IPS-NIHi7 (cell line): ENCODE results near the gene ADGRL2.

ENCODE experiments used
- DNase-seq: peaks from one replicate; pipeline ENCODE4 v3.0.0; 2012; ENCODE audit warnings: mixed read lengths; ENCODE audit errors: extremely low spot score

ADGRL2 gene

DNA sequence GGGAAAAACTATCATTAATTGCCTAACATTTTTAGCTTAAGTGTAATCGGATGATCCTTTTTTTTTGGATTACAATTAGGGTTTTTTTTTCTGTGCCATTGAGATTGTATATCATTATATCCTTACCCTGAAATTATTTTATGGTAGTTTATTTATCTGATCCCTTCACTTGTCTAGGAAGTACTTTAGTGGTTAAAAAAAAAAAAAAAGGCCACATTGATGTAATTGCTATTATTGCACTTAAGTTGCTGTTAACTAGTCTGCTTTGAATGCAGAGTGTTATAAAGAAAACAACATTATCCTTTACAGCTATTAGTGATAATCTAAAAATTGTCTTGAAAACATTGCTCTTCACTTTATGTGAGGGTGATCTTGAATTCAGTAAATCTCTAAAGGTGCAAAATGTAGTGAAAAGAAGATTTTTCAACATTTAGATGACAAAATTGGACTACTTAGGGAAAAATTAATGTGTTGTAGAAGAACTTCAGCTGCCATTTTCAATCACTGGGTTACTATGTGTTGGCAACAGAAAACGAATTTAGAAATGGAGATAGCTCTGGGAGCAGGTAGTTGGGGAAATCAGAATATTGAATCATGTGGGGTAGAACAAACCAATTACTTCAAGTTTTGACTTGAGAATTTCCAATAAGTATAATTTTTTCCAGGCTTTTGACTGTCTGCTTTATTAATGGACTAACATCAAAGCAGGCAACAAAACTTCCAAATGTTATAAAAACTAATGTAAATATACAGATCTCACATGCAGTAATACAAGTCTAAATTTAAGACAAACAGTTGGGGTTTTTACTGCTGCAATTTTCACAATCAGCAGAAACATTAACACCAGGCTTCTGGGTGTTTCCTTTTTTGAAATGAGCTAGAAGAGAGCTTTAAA is 5.0 kb downstream of the ADGRL2 start:
- no peak for DNase-seq

DNA sequence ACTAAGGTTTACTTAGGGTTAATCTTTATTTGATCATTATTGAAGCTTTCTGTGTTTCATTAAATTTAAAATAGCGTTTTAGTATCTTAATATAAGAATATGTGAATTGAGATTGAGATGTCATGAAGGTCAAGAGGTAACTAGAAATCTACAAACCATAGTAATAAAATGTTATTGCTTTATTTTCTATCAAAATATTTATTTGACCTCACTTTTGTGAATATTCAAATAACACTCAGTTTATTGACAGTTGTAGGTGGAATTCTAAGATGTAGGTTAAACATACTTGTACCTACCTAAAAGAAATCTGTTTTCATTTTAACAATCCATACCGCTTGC is 5.7 kb downstream of the ADGRL2 start:
- no peak for DNase-seq

DNA sequence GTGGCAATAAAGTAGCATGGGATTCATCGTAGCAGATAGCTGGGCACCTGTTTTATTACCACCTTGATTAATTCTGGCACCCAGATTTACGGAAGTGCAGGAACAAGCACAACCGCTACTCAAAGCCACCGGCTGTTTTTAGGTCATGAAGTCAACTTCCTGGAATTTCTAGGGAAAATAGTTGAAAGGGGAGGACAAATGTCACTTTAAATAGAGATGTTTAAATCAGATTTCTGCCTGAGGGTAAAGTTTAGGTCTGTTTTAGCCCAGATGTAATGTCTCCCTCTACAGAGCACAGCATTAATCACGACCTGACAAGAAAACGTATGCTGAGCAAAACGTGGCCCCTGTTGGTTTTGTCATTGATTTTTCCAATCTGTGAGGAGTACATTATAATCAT is 8.0 kb downstream of the ADGRL2 start:
- peak; percentile 9 for DNase-seq

DNA sequence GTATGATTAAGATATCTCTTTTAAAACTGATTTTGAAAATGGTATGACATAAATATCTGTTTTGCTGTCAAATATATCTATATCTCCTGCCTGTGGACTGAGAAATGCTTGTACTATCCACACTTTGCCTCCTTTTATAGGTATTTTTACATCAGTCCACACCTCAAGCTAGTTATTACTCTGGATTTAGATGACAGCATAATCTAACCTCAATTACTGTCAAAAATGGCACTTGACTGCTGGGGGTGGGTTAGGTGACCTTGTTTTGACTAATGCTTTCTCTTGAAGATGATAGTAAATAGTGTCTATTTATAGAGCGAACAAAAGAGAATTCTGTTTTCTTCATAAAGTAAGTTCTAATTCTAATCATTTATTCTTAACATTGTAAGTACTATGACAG is 9.1 kb downstream of the ADGRL2 start:
- DNase-seq = no peak

DNA sequence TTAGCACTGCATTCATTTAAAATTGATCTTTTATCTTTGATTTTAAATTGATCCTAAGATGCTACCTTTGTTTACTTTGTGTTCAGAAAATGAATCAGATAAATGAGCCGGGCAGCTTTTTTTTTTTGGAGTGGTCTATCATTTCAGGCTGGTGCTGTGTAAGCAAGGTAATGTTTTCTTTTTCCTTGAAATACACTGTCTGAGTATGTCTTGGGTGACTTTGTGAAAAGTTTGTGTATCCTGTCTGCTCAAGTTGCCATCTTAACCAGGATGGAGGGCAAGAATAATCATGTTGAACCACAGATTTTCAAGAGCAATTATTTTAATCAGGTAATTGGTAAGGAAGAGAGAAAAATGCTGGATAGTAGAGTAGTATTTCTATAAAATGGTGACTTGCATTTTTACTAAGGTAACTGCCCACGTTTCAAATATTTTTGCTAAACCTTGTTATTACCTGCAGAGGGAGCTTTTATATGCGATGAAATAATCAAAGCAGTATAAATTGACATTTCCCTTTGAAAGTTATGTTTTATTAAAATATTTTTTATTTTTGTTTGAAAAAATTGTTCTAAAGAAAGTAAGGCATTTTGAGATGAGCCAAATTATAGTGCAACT is 11.1 kb downstream of the ADGRL2 start:
- no peak for DNase-seq

DNA sequence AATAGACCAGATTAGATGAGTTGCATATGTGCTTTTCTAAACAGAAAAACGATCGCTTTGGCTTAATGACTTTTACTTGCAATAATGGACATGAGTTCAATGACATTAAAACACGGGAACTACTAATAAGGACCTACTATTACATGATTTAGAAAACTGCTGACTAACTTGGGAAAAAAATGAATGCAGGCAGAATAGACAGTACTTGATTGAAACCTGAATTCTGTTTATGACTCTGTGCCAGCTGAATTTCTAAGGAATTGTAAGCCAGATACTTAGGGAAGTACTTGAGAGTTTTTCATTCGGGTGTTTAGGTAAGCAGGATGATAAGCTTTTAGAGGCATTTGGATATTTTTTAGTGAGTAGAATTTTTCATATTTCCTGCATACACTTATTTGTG is 12.0 kb downstream of the ADGRL2 start:
- no peak for DNase-seq

DNA sequence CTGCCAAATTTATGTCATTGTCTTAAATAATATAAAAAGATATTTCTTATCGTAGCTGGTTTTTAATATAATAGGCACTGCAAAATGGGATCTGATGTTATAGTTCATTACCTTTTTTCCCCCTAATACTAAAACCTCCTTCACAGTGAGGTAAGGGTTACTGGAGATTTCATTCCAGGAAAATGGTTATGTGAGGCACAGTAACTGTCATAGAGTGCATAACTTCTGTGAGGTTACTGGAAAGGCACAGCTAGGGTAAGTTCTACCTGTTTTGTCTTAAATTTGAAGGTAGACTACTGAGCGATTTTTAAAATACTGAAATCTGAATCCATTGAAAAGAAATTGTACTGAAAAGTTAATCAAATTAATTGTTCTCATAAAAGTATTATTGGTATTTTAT is 13.0 kb downstream of the ADGRL2 start:
- no peak for DNase-seq

DNA sequence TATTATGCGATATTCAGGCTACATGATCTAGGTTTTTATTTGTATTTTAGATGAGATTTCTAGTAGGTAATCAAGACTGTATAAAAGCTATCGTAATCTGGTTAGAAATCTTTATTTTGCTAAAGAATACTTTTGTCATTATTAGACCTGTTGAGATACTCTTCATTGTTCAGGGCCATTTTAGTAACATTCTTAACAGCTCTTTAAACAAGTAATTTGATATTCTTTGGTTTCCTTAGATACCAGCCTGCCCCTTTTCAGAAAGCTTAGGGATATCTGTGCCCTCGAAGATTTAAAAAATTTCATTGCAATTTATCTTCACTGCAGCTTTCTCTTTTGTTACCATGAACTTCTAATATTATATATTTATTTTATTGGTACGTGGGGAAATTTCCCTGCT is 18.9 kb downstream of the ADGRL2 start:
- DNase-seq = no peak

DNA sequence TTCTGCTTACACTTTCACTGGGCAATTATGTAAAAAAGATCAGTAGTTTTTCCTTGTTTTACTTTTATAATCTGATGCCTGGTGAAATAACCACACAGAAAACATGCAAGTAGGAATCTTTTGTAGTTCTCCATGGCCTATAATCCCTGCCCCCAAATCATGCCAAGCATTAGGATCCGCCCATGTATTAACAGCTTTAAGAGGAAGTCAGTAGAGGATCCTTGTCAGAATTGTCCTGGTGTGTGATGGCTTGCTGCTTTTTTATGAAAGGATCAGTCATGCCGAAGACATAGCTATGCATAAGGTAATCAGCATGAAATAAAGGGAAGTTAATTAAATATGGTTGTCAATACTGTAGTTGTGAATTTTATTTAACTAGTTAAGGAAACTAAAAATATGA is 20.0 kb downstream of the ADGRL2 start:
- no peak for DNase-seq

DNA sequence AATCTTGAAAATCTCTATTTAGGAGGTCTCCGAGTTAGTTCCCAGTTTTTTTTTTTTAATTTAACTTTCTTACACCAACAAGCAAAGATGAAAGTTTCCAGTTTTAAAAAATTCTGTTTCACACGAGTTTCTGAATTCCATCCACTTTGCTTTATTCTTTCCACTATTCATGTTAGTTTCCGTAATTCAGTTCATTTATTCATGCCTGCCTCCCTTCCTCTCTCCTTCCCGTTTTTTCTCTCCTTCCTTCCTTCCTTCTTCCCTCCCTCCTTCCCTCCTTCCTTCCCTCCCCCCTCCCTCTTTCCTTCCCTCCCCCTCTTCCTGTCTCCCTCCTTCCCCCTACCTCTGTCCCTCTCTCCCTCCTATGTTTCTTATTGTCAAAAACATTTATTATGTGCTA is 22.3 kb downstream of the ADGRL2 start:
- DNase-seq = no peak

DNA sequence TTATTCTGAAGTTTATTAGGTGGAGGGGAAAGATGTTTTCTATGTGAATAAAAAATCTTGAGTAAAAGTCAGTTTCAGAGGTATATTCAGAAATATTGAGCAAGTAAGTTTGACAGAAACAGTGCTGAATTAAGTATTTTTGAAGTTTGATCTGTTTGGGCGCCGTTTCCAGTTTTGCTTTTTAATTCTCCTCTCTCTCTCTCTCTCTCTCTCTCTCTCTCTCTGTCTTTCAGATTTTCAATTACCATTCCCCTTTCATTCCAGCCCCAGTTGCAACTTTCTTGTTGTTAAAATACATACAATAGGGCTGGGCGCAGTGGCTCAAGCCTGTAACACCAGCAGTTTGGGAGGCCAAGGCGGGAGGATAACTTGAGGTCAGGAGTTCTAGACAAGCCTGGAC is 24.0 kb downstream of the ADGRL2 start:
- no peak for DNase-seq

DNA sequence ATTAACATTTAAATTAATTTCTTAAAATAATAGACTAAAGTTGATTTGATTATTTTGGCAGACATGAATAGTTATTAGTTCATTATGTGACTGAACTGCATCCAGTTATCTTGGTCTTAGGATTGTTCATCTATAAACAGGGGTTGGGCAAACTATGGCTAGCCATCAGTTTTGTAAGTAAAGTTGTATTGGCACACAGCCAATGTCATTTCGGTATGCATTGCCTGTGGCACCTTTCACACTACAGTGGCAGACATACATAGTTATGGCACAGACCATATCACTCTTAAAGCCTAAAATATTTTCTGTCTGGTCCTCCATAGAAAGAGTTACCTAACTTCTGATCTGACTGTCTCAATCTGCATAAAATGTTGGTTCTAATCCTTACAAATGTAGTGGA is 27.2 kb downstream of the ADGRL2 start:
- no peak for DNase-seq

DNA sequence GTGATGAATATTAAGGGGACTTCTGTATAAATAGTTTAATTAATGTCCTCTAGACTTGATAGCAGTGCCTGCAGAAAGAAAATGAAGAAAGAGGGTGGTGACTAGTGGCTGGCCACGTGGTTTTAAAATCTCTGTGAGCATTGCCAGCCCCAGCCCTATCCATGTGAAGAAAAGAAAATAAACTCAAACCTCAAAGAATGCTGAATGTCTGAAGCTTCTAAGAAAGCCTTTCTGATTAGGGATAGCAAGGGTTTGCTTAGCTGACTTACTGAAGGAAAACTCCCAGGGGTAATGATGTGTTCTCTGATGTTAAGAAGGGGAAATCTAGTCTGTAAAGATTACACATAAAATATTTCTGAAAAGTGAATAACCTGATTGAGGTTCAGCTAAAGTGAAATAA is 31.8 kb downstream of the ADGRL2 start:
- DNase-seq = no peak

DNA sequence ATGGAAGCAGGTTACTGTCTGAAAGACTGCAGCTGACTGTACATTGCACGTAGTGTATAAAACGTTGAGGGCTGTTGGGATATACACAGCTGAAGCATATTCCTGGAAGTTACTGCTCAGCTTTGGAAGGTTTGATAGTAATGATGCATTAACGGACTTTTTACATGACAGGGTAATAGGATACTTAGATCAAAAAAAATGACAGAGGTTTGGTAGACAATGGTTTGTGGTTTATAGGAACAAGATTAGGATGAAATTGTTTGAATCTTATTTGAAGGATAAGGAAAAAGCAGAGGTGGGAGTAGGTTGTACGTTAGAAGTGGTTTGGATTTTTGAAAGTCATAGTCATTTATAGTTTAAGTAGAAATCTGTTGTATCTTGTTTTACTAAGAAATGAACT is 33.0 kb downstream of the ADGRL2 start:
- no peak for DNase-seq

DNA sequence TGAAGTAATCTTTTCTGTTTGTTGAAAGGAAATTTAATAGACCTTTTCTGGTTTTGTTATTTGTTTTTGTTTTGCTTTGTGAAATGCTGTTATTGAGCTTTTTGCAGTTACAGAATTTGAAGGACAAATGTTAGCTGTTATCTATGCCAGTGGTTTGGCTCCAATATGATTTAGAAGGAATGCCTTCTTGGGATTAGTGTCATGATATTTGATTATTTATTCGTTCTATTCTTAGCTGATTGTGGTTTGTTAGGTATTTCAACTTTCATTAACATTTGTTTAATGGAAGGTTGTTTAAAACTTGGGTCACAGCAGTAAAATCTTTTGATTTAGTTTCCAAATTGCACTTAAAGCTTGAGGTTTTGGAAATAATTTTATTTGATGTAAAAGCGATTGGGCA is 33.5 kb downstream of the ADGRL2 start:
- no peak for DNase-seq

DNA sequence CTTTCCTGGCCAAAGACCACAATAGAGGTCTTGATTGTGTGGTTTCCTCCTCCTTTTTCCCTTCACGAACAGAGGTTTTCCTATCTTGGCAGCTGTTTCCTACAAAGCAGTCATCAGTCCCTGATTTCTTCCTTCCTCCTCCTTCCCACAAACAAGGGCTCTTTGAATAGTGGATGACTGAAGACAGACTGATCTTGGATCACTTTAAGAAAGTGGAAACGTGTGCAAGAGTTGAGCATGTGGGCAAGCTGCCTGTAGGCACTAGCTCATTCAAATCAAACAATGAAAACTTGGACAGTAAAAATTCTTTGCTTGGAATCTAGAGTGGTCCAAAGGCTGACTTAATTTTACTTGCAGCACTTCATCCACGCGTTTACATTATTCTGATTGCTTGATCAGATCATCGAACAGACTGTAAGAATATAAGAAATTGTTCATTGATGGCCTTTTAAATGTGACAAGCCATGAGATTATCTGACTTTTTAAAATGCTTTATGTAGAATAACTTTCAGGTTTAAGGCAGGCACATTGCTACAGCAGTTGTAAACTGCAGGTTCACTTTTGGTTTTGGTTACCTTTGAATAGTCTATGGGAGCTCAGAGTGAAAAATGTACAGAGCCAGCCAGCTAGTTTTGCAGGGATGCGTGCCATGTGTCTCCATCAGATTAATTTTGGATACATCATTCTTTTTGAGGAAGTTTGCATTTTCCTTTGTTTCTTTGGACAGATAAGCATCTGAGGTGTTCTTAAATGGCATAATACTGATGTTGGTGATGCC is 34.4 kb downstream of the ADGRL2 start:
- DNase-seq = no peak

DNA sequence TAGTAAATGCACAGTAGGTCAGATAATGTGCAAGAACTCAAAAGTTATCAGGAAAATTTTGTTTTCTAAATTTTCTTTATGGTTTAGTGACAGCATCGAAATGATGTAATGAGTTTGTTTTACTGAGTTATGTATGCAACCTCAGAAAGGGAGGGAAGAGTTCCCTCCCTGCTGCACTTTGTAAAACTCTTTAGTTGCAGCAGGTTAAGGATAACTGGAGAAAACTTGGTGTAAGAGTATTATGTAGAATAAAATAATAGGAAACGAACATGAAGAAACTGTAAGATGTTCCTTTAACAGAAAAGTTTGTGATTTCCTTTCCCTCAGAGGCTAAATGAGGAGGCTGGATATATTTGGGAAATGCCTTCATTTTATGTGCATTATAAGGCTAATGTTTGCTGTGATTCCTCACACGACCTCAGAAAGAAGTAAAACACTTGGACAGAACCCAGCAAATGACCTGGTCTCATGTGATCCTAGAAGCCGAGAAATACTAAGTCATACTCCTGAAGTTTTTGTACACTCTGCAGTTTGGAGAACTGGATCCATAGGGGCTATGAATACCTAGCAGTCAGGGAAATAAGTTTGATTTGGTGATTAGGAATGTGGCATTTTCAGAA is 35.4 kb downstream of the ADGRL2 start:
- DNase-seq = no peak

DNA sequence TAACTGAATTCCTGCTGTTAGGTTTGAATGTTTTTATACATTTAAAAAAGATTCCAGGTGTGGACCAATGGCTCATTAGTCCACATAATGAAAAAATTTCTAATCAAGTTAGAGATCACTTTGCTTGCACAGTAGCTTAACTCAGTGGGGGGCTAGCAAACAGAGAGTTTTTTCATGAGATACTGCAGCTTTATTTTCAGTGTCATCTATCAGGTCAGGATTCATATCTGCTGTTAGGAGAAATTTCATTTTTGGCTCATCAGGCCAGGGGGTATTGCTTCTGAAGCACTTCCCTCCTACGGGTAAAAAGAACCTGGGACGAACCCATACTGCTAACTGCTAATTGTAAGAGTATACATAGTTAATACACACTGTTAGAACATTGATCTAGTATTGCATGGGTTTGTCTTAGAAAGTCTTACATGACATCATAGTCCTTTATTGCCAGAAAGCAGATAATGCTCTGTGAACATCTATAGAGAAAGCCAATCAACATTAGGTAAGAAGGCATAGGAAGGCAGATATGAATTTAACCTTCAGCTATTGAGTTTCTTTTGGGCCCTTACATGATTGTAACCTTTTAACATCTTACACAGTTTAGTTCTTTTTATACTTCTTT is 38.0 kb downstream of the ADGRL2 start:
- DNase-seq = no peak

DNA sequence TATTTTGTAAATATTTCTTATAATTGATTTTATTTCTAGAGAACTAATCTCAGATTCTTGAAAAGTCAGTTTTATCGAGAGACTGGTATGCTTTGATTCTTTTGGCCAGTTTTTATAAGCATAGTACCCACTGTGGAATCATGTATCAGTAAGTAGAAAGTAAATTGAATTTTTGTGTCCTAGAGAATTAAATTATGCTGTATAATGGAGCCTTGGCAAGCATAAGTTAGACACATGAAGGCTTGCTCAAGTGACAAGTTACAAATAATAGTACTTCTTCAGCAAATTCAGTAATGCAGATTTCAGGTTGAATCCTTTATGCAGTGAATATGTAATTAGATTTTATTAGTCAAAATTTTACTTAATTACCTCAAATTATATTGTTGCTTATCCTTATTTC is 40.1 kb downstream of the ADGRL2 start:
- no peak for DNase-seq

DNA sequence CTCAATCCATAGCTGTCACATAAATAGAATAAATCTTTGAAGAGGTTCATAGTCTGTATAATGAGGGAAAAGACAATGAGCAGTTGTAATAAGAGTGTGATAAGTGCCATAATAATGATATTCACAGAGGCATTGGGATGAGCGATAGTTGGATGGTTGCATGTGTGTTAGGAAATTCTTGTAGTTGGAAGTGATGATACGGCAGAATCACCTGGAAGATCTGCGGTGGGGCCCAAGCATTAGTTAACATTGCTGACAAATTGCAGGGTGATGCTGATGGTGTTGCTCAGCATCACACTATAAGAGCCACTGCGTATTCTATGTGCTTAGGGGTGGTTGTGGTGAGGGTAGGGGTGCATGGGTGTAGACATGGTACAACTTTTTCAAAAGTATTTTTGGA is 41.1 kb downstream of the ADGRL2 start:
- no peak for DNase-seq

DNA sequence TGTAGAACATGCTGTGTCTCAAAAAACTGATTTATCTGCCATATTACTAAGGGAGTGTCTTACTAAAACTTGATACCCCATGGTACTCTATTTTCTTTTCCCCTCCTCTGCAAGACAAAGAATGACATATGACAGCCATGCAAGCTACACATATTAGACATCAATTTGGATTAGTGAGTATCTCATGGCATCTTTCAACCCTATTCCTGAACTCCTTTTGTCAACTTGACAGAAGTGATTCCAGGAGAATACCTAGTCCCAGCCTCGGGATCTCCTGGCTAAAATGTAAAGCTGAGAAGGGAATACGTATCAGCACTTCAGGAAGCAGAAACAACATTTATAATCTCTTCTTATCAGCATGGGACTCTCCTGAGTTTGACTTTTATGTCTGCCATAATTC is 43.7 kb downstream of the ADGRL2 start:
- no peak for DNase-seq

DNA sequence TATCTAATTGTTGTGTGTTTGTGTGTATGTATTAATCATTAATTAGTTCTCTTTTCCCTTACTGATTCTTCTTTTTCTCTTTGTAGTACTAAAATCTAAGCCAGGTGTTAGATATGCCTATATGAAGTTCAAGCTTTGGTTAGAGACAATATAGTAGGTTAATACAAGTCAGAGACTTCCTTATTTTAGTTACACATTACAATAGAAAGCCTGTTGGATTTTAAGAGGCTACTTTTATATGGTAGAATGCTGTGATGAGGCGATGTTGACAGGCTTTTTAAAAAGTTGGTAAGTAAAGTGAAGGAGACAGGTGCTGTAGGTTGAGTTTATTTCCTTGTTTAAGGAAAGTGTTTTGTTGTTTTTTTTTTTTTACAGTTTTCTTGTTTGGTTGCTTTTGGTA is 45.9 kb downstream of the ADGRL2 start:
- no peak for DNase-seq
